Liver (tissue), 2 donors: Measurements from ENCODE around the gene MYLK2.

Source experiments
- MAX ChIP-seq: IDR thresholded peaks from 2 replicates; pipeline ENCODE4 v1.6.1; 2016; ENCODE audit warnings: antibody characterized with exemption
- ZBTB33 ChIP-seq: IDR thresholded peaks from 2 replicates; pipeline ENCODE4 v1.6.1; 2016; ENCODE audit warnings: antibody characterized with exemption
- TF ChIP-seq, protein P1 (sequence below): fragments of 150-350 bp; IDR thresholded peaks from 2 replicates; pipeline ENCODE4 v1.5.1; 2017; ENCODE audit warnings: improper control_type of control experiment, low read depth, low read length; ENCODE audit not compliant: missing input control
- TF ChIP-seq, protein P2 (sequence below): IDR thresholded peaks from 2 replicates; pipeline ENCODE4 v1.6.1; 2016; ENCODE audit warnings: antibody characterized with exemption, mild to moderate bottlenecking
- donor health status: healthy.

DNA sequence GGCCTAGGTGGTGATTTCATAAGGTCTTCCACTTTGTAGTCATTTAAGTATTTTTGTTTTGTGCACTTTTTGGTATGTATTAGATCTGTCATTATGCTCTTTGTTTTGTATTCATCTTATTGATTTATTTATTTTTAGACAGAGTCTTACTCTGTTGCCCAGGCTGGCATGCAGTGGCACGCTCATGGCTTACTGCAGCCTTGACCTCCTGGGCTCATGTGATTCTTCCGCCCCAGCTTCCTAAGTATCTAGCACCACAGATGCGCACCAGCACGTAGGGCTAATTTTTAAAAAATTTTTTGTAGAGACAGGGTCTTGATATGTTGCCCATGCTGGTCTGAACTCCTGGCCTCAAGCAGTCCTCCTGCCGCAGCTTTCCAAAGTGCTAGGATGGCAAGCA is 49.5 kb upstream of the MYLK2 start:
- TF ChIP-seq, protein P1, sequence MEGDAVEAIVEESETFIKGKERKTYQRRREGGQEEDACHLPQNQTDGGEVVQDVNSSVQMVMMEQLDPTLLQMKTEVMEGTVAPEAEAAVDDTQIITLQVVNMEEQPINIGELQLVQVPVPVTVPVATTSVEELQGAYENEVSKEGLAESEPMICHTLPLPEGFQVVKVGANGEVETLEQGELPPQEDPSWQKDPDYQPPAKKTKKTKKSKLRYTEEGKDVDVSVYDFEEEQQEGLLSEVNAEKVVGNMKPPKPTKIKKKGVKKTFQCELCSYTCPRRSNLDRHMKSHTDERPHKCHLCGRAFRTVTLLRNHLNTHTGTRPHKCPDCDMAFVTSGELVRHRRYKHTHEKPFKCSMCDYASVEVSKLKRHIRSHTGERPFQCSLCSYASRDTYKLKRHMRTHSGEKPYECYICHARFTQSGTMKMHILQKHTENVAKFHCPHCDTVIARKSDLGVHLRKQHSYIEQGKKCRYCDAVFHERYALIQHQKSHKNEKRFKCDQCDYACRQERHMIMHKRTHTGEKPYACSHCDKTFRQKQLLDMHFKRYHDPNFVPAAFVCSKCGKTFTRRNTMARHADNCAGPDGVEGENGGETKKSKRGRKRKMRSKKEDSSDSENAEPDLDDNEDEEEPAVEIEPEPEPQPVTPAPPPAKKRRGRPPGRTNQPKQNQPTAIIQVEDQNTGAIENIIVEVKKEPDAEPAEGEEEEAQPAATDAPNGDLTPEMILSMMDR: no peak
- TF ChIP-seq ZBTB33: no peak
- no peak for TF ChIP-seq MAX
- TF ChIP-seq, protein P2, sequence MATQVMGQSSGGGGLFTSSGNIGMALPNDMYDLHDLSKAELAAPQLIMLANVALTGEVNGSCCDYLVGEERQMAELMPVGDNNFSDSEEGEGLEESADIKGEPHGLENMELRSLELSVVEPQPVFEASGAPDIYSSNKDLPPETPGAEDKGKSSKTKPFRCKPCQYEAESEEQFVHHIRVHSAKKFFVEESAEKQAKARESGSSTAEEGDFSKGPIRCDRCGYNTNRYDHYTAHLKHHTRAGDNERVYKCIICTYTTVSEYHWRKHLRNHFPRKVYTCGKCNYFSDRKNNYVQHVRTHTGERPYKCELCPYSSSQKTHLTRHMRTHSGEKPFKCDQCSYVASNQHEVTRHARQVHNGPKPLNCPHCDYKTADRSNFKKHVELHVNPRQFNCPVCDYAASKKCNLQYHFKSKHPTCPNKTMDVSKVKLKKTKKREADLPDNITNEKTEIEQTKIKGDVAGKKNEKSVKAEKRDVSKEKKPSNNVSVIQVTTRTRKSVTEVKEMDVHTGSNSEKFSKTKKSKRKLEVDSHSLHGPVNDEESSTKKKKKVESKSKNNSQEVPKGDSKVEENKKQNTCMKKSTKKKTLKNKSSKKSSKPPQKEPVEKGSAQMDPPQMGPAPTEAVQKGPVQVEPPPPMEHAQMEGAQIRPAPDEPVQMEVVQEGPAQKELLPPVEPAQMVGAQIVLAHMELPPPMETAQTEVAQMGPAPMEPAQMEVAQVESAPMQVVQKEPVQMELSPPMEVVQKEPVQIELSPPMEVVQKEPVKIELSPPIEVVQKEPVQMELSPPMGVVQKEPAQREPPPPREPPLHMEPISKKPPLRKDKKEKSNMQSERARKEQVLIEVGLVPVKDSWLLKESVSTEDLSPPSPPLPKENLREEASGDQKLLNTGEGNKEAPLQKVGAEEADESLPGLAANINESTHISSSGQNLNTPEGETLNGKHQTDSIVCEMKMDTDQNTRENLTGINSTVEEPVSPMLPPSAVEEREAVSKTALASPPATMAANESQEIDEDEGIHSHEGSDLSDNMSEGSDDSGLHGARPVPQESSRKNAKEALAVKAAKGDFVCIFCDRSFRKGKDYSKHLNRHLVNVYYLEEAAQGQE: no peak
